HL-60 (cell line): ENCODE results near the gene RAPGEF2.

ENCODE experiments used
- DNase-seq, 2 experiments: peaks; one replicate each; pipeline ENCODE4 v3.0.0-alpha.2; 2010 to 2020; ENCODE audit warnings: low read depth in 1 of 2, low spot score in 1 of 2
- H3K27ac ChIP-seq: fragments of 250-450 bp; sonication (Bioruptor Pico); replicated peaks from 2 replicates; pipeline ENCODE4 v1.5.1; 2020; ENCODE audit warnings: mild to moderate bottlenecking, moderate library complexity
- H3K27me3 ChIP-seq: fragments of 250-450 bp; sonication (Bioruptor Pico); 2 replicates; pipeline ENCODE4 v1.5.1; 2021; ENCODE audit warnings: mild to moderate bottlenecking, moderate library complexity; ENCODE audit not compliant: insufficient read depth, poor library complexity, severe bottlenecking
- H3K4me3 ChIP-seq: replicated peaks from 2 replicates; pipeline ENCODE4 v1.5.1; 2011; ENCODE audit warnings: mild to moderate bottlenecking, control low read depth, low read length; ENCODE audit not compliant: insufficient read depth
- GABPA ChIP-seq: IDR thresholded peaks from 2 replicates; pipeline ENCODE4 v1.6.1; 2012; ENCODE audit warnings: low read depth
- POLR2AphosphoS5 ChIP-seq: IDR thresholded peaks from 2 replicates; pipeline ENCODE4 v1.6.1; 2012; ENCODE audit warnings: low read depth
- SPI1 ChIP-seq: IDR thresholded peaks from 2 replicates; pipeline ENCODE4 v1.6.1; 2012; ENCODE audit warnings: low read depth, mild to moderate bottlenecking, borderline replicate concordance
- TF ChIP-seq, protein P1 (sequence below): IDR thresholded peaks from one replicate; pipeline ENCODE4 v1.5.1; 2011; ENCODE audit warnings: low read length, control low read depth, inconsistent platforms; ENCODE audit not compliant: insufficient read depth
- TF ChIP-seq, protein P2 (sequence below): IDR thresholded peaks from 2 replicates; pipeline ENCODE4 v1.6.1; 2012; ENCODE audit warnings: low read depth; ENCODE audit not compliant: insufficient replicate concordance

Gene RAPGEF2

DNA sequence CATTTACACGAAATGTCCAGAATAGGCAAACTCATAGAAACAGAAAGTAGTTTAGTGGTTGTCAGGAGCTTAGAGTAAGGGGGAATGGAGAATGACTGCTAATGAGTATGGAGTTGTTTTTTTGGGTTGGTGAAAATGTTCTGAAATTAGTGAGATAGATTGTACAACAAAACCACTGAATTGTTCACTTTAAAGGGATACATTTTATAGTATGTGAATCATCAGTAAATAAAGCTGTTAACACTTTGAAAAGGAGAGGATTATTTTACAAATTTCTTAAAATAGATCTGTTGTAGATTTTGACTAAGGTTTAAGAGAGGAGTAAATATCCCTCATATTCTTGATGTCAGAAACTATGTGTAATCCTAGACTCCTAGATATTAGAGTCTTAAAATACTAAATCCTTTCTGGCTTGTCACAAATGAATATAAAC is 82.7 kb downstream of the RAPGEF2 start:
- DNase-seq = no peak
- no peak overlapping the region for H3K4me3 ChIP-seq
- no peaks in the 10 kb centered on the region for H3K27me3 ChIP-seq
- no peak for TF ChIP-seq SPI1
- TF ChIP-seq, protein P1, sequence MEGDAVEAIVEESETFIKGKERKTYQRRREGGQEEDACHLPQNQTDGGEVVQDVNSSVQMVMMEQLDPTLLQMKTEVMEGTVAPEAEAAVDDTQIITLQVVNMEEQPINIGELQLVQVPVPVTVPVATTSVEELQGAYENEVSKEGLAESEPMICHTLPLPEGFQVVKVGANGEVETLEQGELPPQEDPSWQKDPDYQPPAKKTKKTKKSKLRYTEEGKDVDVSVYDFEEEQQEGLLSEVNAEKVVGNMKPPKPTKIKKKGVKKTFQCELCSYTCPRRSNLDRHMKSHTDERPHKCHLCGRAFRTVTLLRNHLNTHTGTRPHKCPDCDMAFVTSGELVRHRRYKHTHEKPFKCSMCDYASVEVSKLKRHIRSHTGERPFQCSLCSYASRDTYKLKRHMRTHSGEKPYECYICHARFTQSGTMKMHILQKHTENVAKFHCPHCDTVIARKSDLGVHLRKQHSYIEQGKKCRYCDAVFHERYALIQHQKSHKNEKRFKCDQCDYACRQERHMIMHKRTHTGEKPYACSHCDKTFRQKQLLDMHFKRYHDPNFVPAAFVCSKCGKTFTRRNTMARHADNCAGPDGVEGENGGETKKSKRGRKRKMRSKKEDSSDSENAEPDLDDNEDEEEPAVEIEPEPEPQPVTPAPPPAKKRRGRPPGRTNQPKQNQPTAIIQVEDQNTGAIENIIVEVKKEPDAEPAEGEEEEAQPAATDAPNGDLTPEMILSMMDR = no peak
- no peak overlapping the region for H3K27ac ChIP-seq

DNA sequence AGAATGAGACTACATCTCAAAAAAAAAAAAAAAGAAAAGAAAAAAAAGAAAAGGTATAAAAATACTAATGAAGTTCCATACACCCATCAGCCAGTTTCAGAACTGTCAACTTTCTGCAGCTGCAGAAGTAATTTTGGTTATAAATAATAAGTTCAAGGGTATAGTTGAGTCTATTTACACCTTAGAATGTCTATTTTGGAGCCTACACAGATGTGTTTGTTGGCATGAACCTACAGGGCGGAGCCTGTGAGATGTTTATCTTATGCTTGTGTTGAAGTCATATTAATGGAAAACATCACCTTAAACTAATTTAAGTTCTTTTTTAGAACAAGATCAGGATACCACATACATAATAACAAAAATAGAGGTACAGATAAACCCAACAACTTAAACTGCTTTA is 85.8 kb downstream of the RAPGEF2 start:
- DNase-seq = no peak
- Histone ChIP-seq H3K27me3 (no peaks in the 10 kb centered on the region), H3K27ac (no peak overlapping the region), H3K4me3 (no peak overlapping the region)
- TF ChIP-seq, protein P1 = no peak
- TF ChIP-seq, protein P2, sequence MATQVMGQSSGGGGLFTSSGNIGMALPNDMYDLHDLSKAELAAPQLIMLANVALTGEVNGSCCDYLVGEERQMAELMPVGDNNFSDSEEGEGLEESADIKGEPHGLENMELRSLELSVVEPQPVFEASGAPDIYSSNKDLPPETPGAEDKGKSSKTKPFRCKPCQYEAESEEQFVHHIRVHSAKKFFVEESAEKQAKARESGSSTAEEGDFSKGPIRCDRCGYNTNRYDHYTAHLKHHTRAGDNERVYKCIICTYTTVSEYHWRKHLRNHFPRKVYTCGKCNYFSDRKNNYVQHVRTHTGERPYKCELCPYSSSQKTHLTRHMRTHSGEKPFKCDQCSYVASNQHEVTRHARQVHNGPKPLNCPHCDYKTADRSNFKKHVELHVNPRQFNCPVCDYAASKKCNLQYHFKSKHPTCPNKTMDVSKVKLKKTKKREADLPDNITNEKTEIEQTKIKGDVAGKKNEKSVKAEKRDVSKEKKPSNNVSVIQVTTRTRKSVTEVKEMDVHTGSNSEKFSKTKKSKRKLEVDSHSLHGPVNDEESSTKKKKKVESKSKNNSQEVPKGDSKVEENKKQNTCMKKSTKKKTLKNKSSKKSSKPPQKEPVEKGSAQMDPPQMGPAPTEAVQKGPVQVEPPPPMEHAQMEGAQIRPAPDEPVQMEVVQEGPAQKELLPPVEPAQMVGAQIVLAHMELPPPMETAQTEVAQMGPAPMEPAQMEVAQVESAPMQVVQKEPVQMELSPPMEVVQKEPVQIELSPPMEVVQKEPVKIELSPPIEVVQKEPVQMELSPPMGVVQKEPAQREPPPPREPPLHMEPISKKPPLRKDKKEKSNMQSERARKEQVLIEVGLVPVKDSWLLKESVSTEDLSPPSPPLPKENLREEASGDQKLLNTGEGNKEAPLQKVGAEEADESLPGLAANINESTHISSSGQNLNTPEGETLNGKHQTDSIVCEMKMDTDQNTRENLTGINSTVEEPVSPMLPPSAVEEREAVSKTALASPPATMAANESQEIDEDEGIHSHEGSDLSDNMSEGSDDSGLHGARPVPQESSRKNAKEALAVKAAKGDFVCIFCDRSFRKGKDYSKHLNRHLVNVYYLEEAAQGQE = no peak

GRCh38 chr4:159190651-159191050 is 87.8 kb downstream of the RAPGEF2 start:
- no peaks in the 10 kb centered on the region for H3K27me3 ChIP-seq
- no peak overlapping the region for H3K27ac ChIP-seq
- TF ChIP-seq SPI1 (no peak), GABPA (no peak), POLR2AphosphoS5 (no peak)
- TF ChIP-seq, protein P1 = no peak
- TF ChIP-seq, protein P2 = no peak
- H3K4me3 ChIP-seq = no peak overlapping the region
- DNase-seq = no peak

DNA sequence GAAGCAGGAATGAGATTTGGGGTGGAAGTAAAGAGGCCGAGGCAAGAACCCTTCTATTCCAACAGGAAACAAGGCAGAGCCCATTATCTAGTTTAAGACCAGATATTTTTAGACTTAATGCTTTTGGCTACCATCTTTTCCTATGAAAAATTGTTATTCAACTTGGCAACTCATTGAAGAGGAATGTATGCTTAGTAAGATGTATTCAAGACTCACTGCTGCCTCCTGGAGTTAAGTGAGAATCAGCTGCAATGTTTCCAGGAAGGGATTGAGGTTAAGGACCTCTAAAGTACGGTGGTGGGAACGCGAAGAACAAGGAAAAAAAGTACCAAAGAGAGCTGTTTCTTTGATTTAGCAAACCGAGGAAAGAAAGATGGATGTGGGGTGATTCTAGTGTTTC is 89.1 kb downstream of the RAPGEF2 start:
- H3K27me3 ChIP-seq = no peaks in the 10 kb centered on the region
- H3K4me3 ChIP-seq = no peak overlapping the region
- TF ChIP-seq, protein P2 = no peak
- TF ChIP-seq GABPA (no peak), SPI1 (no peak), POLR2AphosphoS5 (no peak)
- TF ChIP-seq, protein P1 = no peak
- DNase-seq = no peak
- H3K27ac ChIP-seq = no peak overlapping the region
